Fibroblast of lung (primary cell): ENCODE data around the gene EIF2S3B. TPM values are rescaled to one million over a fixed set of nuclear protein-coding genes. Genes with fewer than 3 reads are reported as not detected.

ENCODE experiments used
- DNase-seq, 2 donors: peaks; one replicate each; pipeline versions ENCODE4 v3.0.0 to v3.0.0-alpha.2; 2010; ENCODE audit warnings: low read depth in 2 of 2
- H2AFZ ChIP-seq: 2 replicates; pipeline ENCODE4 v1.5.1; 2012; ENCODE audit warnings: low read length, control low read depth, inconsistent platforms
- H3K27ac ChIP-seq: 2 replicates; pipeline ENCODE4 v1.5.1; 2011; ENCODE audit warnings: low read length, control low read depth; ENCODE audit not compliant: insufficient read depth
- H3K27me3 ChIP-seq: 2 replicates; pipeline ENCODE4 v1.5.1; 2011; ENCODE audit warnings: mild to moderate bottlenecking, low read length; ENCODE audit not compliant: control insufficient read depth, insufficient read depth
- H3K36me3 ChIP-seq: 2 replicates; pipeline ENCODE4 v1.5.1; 2011; ENCODE audit warnings: low read length; ENCODE audit not compliant: control insufficient read depth, insufficient read depth
- H3K4me1 ChIP-seq: 2 replicates; pipeline ENCODE4 v1.5.1; 2011; ENCODE audit warnings: low read length; ENCODE audit not compliant: control insufficient read depth, insufficient read depth; ENCODE audit errors: extremely low read depth
- H3K4me2 ChIP-seq: 2 replicates; pipeline ENCODE4 v1.5.1; 2011; ENCODE audit warnings: low read length, control low read depth; ENCODE audit not compliant: insufficient read depth; ENCODE audit errors: extremely low read depth
- H3K4me3 ChIP-seq, 4 experiments: fragments of 200-600 bp in 1 of 4; sonication (generic) in 1 of 4; replicated peaks in 1 of 4; 2 replicates each; pipeline ENCODE4 v1.5.1; 2011 to 2016; ENCODE audit warnings: low read length in 4 of 4, low read depth in 3 of 4, mild to moderate bottlenecking in 3 of 4, control low read depth in 2 of 4, inconsistent platforms in 1 of 4, mixed read lengths in 1 of 4; ENCODE audit not compliant: insufficient read depth in 1 of 4; ENCODE audit errors: control extremely low read depth in 1 of 4
- H3K79me2 ChIP-seq: 2 replicates; pipeline ENCODE4 v1.5.1; 2012; ENCODE audit warnings: mild to moderate bottlenecking, low read length, inconsistent platforms; ENCODE audit not compliant: control insufficient read depth, insufficient read depth
- H3K9ac ChIP-seq: 2 replicates; pipeline ENCODE4 v1.5.1; 2011; ENCODE audit warnings: mild to moderate bottlenecking, low read length, control low read depth; ENCODE audit not compliant: insufficient read depth
- H3K9me3 ChIP-seq: 2 replicates; pipeline ENCODE4 v1.5.1; 2012; ENCODE audit warnings: low read depth, low read length; ENCODE audit not compliant: control insufficient read depth, insufficient read depth
- H4K20me1 ChIP-seq: 2 replicates; pipeline ENCODE4 v1.5.1; 2011; ENCODE audit warnings: low read length; ENCODE audit not compliant: control insufficient read depth, insufficient read depth; ENCODE audit errors: extremely low read depth
- CTCF ChIP-seq, 2 donors: IDR thresholded peaks in 1 of 2; conservative IDR thresholded peaks in 1 of 2; 1 replicate in 1 of 2; 2 replicates in 1 of 2; pipeline ENCODE4 v1.5.1; 2011 to 2012; ENCODE audit warnings: low read length in 2 of 2, control low read depth in 1 of 2, inconsistent platforms in 1 of 2, low read depth in 1 of 2, mild to moderate bottlenecking in 1 of 2
- EZH2 ChIP-seq: IDR thresholded peaks from 2 replicates; pipeline ENCODE4 v1.5.1; 2012; ENCODE audit warnings: low read length, control low read depth, mild to moderate bottlenecking; ENCODE audit errors: missing control alignments
- polyA plus RNA-seq, 2 donors: library from polyadenylated mRNA; depleted of rRNA in 1 of 2; stranded (reverse) in 1 of 2; unstranded in 1 of 2; fragments of >200 nt; gene quantifications; 2 replicates each; pipeline ENCODE4 v1.2.1, GENCODE V29; 2011 to 2012; ENCODE audit warnings: missing spikeins in 1 of 2
- total RNA-seq: library from RNA; depleted of rRNA; stranded (reverse); fragments of >200 nt; gene quantifications from 2 replicates; pipeline ENCODE4 v1.2.1, GENCODE V29; 2014

EIF2S3B gene
- total and polyA plus RNA-seq, 2 donors (not counting 1 experiment from before 2014, with no cell fraction given): 0.66 to 1.7 TPM

- Histone ChIP-seq H3K9me3 (no peaks in the 10 kb centered on the region), H3K36me3 (no peaks in the 10 kb centered on the region), H3K4me2 (no peak overlapping the region), H3K27me3 (no peaks in the 10 kb centered on the region), H4K20me1 (no peaks in the 10 kb centered on the region), H3K4me3 (no peak overlapping the region), H2AFZ (no peak overlapping the region), H3K79me2 (no peaks in the 10 kb centered on the region), H3K27ac (no peak overlapping the region), H3K9ac (no peak overlapping the region), H3K4me1 (no peaks in the 10 kb centered on the region)
- no peak for DNase-seq
- TF ChIP-seq EZH2: no peak
- TF ChIP-seq CTCF (conservative IDR thresholded peaks at IDR 0.05 in 1 of 2, IDR thresholded peaks at IDR 0.05 in 1 of 2; ENCODE audit: low read depth in 1 of 2, low read length in 2 of 2): no peak
Measured at GRCh38 chr12:10512798-10513197, 7.1 kb downstream of the EIF2S3B start.

- TF ChIP-seq EZH2: no peak
- TF ChIP-seq CTCF (conservative IDR thresholded peaks at IDR 0.05 in 1 of 2, IDR thresholded peaks at IDR 0.05 in 1 of 2; ENCODE audit: low read depth in 1 of 2, low read length in 2 of 2): no peak
- Histone ChIP-seq H3K27me3 (no peaks in the 10 kb centered on the region), H3K9ac (no peak overlapping the region), H3K4me1 (no peaks in the 10 kb centered on the region), H3K4me3 (no peak overlapping the region), H3K4me2 (no peak overlapping the region), H3K9me3 (no peaks in the 10 kb centered on the region), H4K20me1 (no peaks in the 10 kb centered on the region), H3K79me2 (no peaks in the 10 kb centered on the region), H3K27ac (no peak overlapping the region), H3K36me3 (no peaks in the 10 kb centered on the region), H2AFZ (no peak overlapping the region)
- no peak for DNase-seq
Measured at GRCh38 chr12:10521555-10521954, 15.9 kb downstream of the EIF2S3B start.

GRCh38 chr12:10528174-10528953 lies 22.7 kb downstream of the EIF2S3B start:
- Histone ChIP-seq H3K4me2 (no peak overlapping the region), H3K36me3 (no peaks in the 10 kb centered on the region), H3K27ac (no peak overlapping the region), H4K20me1 (no peaks in the 10 kb centered on the region), H3K27me3 (no peaks in the 10 kb centered on the region), H3K4me1 (no peaks in the 10 kb centered on the region), H3K9me3 (no peaks in the 10 kb centered on the region), H3K79me2 (no peaks in the 10 kb centered on the region), H3K4me3 (no peak overlapping the region), H2AFZ (no peak overlapping the region), H3K9ac (no peak overlapping the region)
- TF ChIP-seq CTCF (conservative IDR thresholded peaks at IDR 0.05 in 1 of 2, IDR thresholded peaks at IDR 0.05 in 1 of 2; ENCODE audit: low read depth in 1 of 2, low read length in 2 of 2) (no peak), EZH2 (no peak)
- DNase-seq: no peak
